ENCODE measurements around the gene LPAR2.

- TF ChIP-seq BHLHE40 (IDR thresholded peaks at IDR 0.05; ENCODE audit: borderline replicate concordance), result no peak
- no peak for TF ChIP-seq FOXK2 (IDR thresholded peaks at IDR 0.05)
- no peak for TF ChIP-seq ELF4 (IDR thresholded peaks at IDR 0.05)
- no peak for TF ChIP-seq SP1 (IDR thresholded peaks at IDR 0.05)
Measured at GRCh38 chr19:19653597-19654147, 25.7 kb upstream of the LPAR2 start.

All from HEK293T (cell line).